Endothelial cell of umbilical vein (primary cell): ENCODE results near the gene SURF1. TPM values are rescaled to one million over a fixed set of nuclear protein-coding genes. Genes with fewer than 3 reads are reported as not detected.

Experiments
- BruUV-seq: library from RNA; stranded (reverse); fragments of 400-500 nt; replicated peaks from 2 replicates; lab custom pipeline; 2021; lab: Mats Ljungman, UMichigan
- CTCF ChIA-PET: fragments of 300-600, 350-600 bp; sonication (Branson Sonifier 250); formaldehyde crosslinking; loops from one replicate; lab custom pipeline; 2021; ENCODE audit warnings: antibody characterized with exemption, inconsistent platforms; lab: Charles Lee
- POLR2A ChIA-PET: fragments of 300-600, 350-600 bp; sonication (Branson Sonifier 250); formaldehyde crosslinking; loops from one replicate; lab custom pipeline; 2021; ENCODE audit warnings: antibody characterized with exemption, inconsistent platforms; lab: Charles Lee
- DNase-seq: peaks from one replicate; pipeline ENCODE4 v3.0.0-alpha.2; 2011; ENCODE audit warnings: low read depth, low spot score
- FAIRE-seq: peaks from 2 replicates; lab custom pipeline; 2011; peaks lifted over from hg19 to GRCh38; lab: Jason Lieb, UNC
- H2AFZ ChIP-seq: 2 replicates; pipeline ENCODE4 v1.6.0; 2012; ENCODE audit warnings: low read depth, low read length, control low read depth, inconsistent platforms
- H3K27ac ChIP-seq: 2 replicates; pipeline ENCODE4 v1.5.1; 2011; ENCODE audit warnings: low read depth, mild to moderate bottlenecking, control low read depth, low read length, moderate library complexity; ENCODE audit not compliant: insufficient read depth
- H3K27me3 ChIP-seq, 2 experiments: 2 replicates each; pipeline versions ENCODE4 v1.6.0 to v1.6.1; 2011; ENCODE audit warnings: low read length in 2 of 2, mixed read lengths in 1 of 2; ENCODE audit not compliant: control insufficient read depth in 2 of 2, insufficient read depth in 2 of 2
- H3K36me3 ChIP-seq, 2 experiments: 2 replicates in 1 of 2; 3 replicates in 1 of 2; pipeline ENCODE4 v1.5.1; 2011; ENCODE audit warnings: low read length in 2 of 2, mild to moderate bottlenecking in 1 of 2, moderate library complexity in 1 of 2; ENCODE audit not compliant: control insufficient read depth in 2 of 2, insufficient read depth in 2 of 2; ENCODE audit errors: extremely low read depth in 1 of 2
- H3K4me1 ChIP-seq: 3 replicates; pipeline ENCODE4 v1.5.1; 2011; ENCODE audit warnings: mild to moderate bottlenecking, low read length; ENCODE audit not compliant: control insufficient read depth, insufficient read depth; ENCODE audit errors: extremely low read depth
- H3K4me2 ChIP-seq: 2 replicates; pipeline ENCODE4 v1.6.1; 2011; ENCODE audit warnings: low read length, control low read depth, mixed read lengths; ENCODE audit not compliant: insufficient read depth
- H3K4me3 ChIP-seq, 3 experiments: fragments of 200-600 bp in 1 of 3; sonication (generic), shearing (Covaris generic) in 1 of 3; replicated peaks in 1 of 3; 2 replicates each; pipeline ENCODE4 v1.5.1; 2011 to 2016; ENCODE audit warnings: control low read depth in 3 of 3, low read length in 3 of 3, mild to moderate bottlenecking in 2 of 3, inconsistent platforms in 1 of 3, low read depth in 1 of 3, moderate library complexity in 1 of 3; ENCODE audit not compliant: insufficient read depth in 1 of 3
- H3K79me2 ChIP-seq: 2 replicates; pipeline ENCODE4 v1.6.0; 2012; ENCODE audit warnings: low read length, inconsistent platforms; ENCODE audit not compliant: control insufficient read depth, insufficient read depth
- H3K9ac ChIP-seq: replicated peaks from 2 replicates; pipeline ENCODE3; 2011; ENCODE audit warnings: low read length, control low read depth; ENCODE audit not compliant: insufficient read depth; ENCODE audit errors: extremely low read depth
- H3K9me1 ChIP-seq: replicated peaks from 3 replicates; pipeline ENCODE4 v1.6.0; 2011; ENCODE audit warnings: mild to moderate bottlenecking, low read length; ENCODE audit not compliant: control insufficient read depth, insufficient read depth; ENCODE audit errors: extremely low read depth
- H3K9me3 ChIP-seq: replicated peaks from 2 replicates; pipeline ENCODE4 v1.5.1; 2012; ENCODE audit warnings: low read length, inconsistent platforms; ENCODE audit not compliant: control insufficient read depth, insufficient read depth
- H4K20me1 ChIP-seq: replicated peaks from 2 replicates; pipeline ENCODE3; 2011; ENCODE audit warnings: mild to moderate bottlenecking, low read length; ENCODE audit not compliant: control insufficient read depth, insufficient read depth; ENCODE audit errors: extremely low read depth
- CTCF ChIP-seq, 2 donors: IDR thresholded peaks; 1 replicate in 1 of 2; 2 replicates in 1 of 2; pipeline ENCODE4 v1.5.1; 2011; ENCODE audit warnings: low read length in 2 of 2, mild to moderate bottlenecking in 2 of 2, moderate library complexity in 2 of 2, control low read depth in 1 of 2, inconsistent platforms in 1 of 2, low read depth in 1 of 2; ENCODE audit not compliant: insufficient read depth in 1 of 2; ENCODE audit errors: extremely low read depth in 1 of 2
- EZH2 ChIP-seq: IDR thresholded peaks from 2 replicates; pipeline ENCODE4 v1.6.1; 2012; ENCODE audit warnings: borderline replicate concordance, low read depth, mild to moderate bottlenecking, moderate library complexity, low read length, inconsistent platforms; ENCODE audit not compliant: severe bottlenecking
- FOS ChIP-seq: IDR thresholded peaks from 2 replicates; pipeline ENCODE4 v1.6.1; 2011; ENCODE audit warnings: mild to moderate bottlenecking, low read length, moderate library complexity, borderline replicate concordance; ENCODE audit not compliant: insufficient read depth
- GATA2 ChIP-seq: IDR thresholded peaks from 2 replicates; pipeline ENCODE4 v1.7.0; 2011; ENCODE audit warnings: low read depth, mild to moderate bottlenecking, moderate library complexity, mixed read lengths, low read length; ENCODE audit not compliant: insufficient read length, insufficient read depth
- JUN ChIP-seq: IDR thresholded peaks from 2 replicates; pipeline ENCODE4 v1.6.1; 2011; ENCODE audit warnings: borderline replicate concordance, low read depth; ENCODE audit not compliant: insufficient read length, insufficient read depth
- MAX ChIP-seq: IDR thresholded peaks from 2 replicates; pipeline ENCODE4 v1.6.1; 2011; ENCODE audit not compliant: insufficient read depth, insufficient read length
- MYC ChIP-seq: IDR thresholded peaks from one replicate; pipeline ENCODE4 v1.6.1; 2011; ENCODE audit warnings: mild to moderate bottlenecking, low read depth, low read length
- POLR2A ChIP-seq: IDR thresholded peaks from 2 replicates; pipeline ENCODE4 v1.6.1; 2012; ENCODE audit warnings: low read depth, mild to moderate bottlenecking, control low read depth, low read length
- POLR2AphosphoS5 ChIP-seq: IDR thresholded peaks from 2 replicates; pipeline ENCODE4 v1.6.1; 2012; ENCODE audit warnings: low read depth, mild to moderate bottlenecking, control low read depth, low read length, moderate library complexity; ENCODE audit not compliant: insufficient read depth
- dilution Hi-C: fragments of 300-500 bp; cut with MboI; formaldehyde crosslinking; loops from one replicate; pipeline ENCODE4 v1.15.0; 2019; ENCODE audit warnings: low sequenced_read_pairs; ENCODE audit not compliant: extremely low pct_ligation_motif_present
- intact Hi-C: fragments of 100-400 bp; cut with micrococcal nuclease; formaldehyde crosslinking; loops from one replicate; pipeline ENCODE4 v1.10.0; 2022
- polyA plus RNA-seq, 4 experiments: library from polyadenylated mRNA; depleted of rRNA in 3 of 4; stranded (reverse) in 3 of 4; unstranded in 1 of 4; fragments of >200 nt; gene quantifications; 2 replicates each; pipeline versions ENCODE4 v1.2.1 to v1.2.3, GENCODE V29; 2011 to 2012; ENCODE audit warnings: missing spikeins in 1 of 4
- total RNA-seq: library from RNA; stranded (reverse); gene quantifications from 2 replicates; pipeline ENCODE4 v1.2.3, GENCODE V29; 2021

Gene SURF1
- total and polyA plus RNA-seq, 2 donors (not counting 3 experiments of a cell fraction or from before 2014, with no cell fraction given): 22.8 to 27.1 TPM

- POLR2A ChIA-PET: no interaction called here
- Histone ChIP-seq H3K9ac (no peak overlapping the region), H3K27ac (no peak overlapping the region), H3K79me2 (no peaks in the 10 kb centered on the region), H3K4me1 (no peaks in the 10 kb centered on the region), H2AFZ (no peak overlapping the region), H3K27me3 (no peaks in the 10 kb centered on the region), H4K20me1 (no peaks in the 10 kb centered on the region), H3K4me3 (no peak overlapping the region), H3K9me3 (no peaks in the 10 kb centered on the region), H3K36me3 (no peaks in the 10 kb centered on the region), H3K4me2 (no peak overlapping the region), H3K9me1 (no peaks in the 10 kb centered on the region)
- no peak for FAIRE-seq
- CTCF ChIA-PET: interaction anchor here (1.5 kb wide), 1 partner anchor 137 kb away, joined by 4 read pairs; no protein-coding TSS in a partner anchor
- dilution Hi-C loops (no loop called here), intact Hi-C loops (no loop called here)
- TF ChIP-seq CTCF (IDR thresholded peaks at IDR 0.05; ENCODE audit: extremely low read depth in 1 of 2, insufficient read depth in 1 of 2, low read depth in 1 of 2, low read length in 2 of 2) (no peak), EZH2 (no peak), MAX (no peak), POLR2AphosphoS5 (no peak), GATA2 (no peak)
- no peak for DNase-seq
- BruUV-seq: no TSS peak
Measured at GRCh38 chr9:133323211-133323610, 33.1 kb downstream of the SURF1 start.

- BruUV-seq: no TSS peak
Measured at GRCh38 chr9:133322701-133323100, 33.6 kb downstream of the SURF1 start.

More at GRCh38 chr9:133322701-133323100, 33.6 kb downstream of the SURF1 start:
- Histone ChIP-seq H3K36me3 (no peaks in the 10 kb centered on the region), H3K27ac (no peak overlapping the region), H3K4me2 (no peak overlapping the region), H3K79me2 (no peaks in the 10 kb centered on the region), H2AFZ (no peak overlapping the region), H3K9me3 (no peaks in the 10 kb centered on the region), H3K9me1 (no peaks in the 10 kb centered on the region), H3K27me3 (no peaks in the 10 kb centered on the region), H3K4me1 (no peaks in the 10 kb centered on the region), H4K20me1 (no peaks in the 10 kb centered on the region), H3K4me3 (no peak overlapping the region), H3K9ac (no peak overlapping the region)
- dilution Hi-C loops: no loop called here
- TF ChIP-seq JUN (no peak), CTCF (IDR thresholded peaks at IDR 0.05; ENCODE audit: extremely low read depth in 1 of 2, insufficient read depth in 1 of 2, low read depth in 1 of 2, low read length in 2 of 2) (no peak), MAX (no peak), EZH2 (no peak), MYC (no peak), FOS (no peak), POLR2A (no peak), GATA2 (no peak), POLR2AphosphoS5 (no peak)
- intact Hi-C loops: no loop called here
- no peak for DNase-seq
- POLR2A ChIA-PET: no interaction called here
- FAIRE-seq: no peak
- CTCF ChIA-PET: interaction anchor here (1.5 kb wide), 1 partner anchor 137 kb away, joined by 4 read pairs; no protein-coding TSS in a partner anchor
